GM15510 (cell line): ENCODE measurements around the gene SVEP1.

Experiments
- POLR2A ChIP-seq: IDR thresholded peaks from 3 replicates; pipeline ENCODE4 v1.6.1; 2011; ENCODE audit warnings: borderline replicate concordance; ENCODE audit not compliant: insufficient read length; ENCODE audit errors: extremely low read depth

Gene SVEP1

GRCh38 chr9:110591526-110591925, 12.0 kb upstream of the SVEP1 start:
- TF ChIP-seq POLR2A: no peak

- no peak for TF ChIP-seq POLR2A
Measured at GRCh38 chr9:110590816-110591215, 11.3 kb upstream of the SVEP1 start.

GRCh38 chr9:110588296-110588695, 8.8 kb upstream of the SVEP1 start:
- no peak for TF ChIP-seq POLR2A

GRCh38 chr9:110583237-110583636, 3.7 kb upstream of the SVEP1 start:
- no peak for TF ChIP-seq POLR2A

DNA sequence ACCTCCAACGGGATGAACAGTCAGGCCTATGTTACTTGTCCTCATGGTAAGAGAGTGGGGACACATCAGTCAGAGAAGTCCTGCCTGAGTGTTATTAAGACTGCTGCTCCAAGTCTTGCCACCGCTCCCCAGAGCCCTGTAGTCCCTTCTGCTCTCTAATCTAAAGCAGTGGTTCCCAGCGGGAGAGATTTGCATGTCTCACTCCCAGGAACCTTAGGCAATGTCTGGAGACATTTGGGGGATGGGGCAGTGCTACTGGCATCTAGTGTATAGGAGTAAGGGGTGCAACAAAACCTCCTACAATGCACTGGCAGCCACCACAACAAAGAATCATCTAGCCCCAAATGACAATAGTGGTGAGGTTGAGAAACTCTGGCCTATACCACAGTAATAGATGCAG, 2.6 kb upstream of the SVEP1 start:
- TF ChIP-seq POLR2A: no peak

- TF ChIP-seq POLR2A: no peak
Measured at GRCh38 chr9:110580850-110581249, 1.3 kb upstream of the SVEP1 start.

GRCh38 chr9:110579862-110580219, 300 bp upstream of the SVEP1 start:
- no peak for TF ChIP-seq POLR2A

- no peak for TF ChIP-seq POLR2A
Measured at GRCh38 chr9:110578575-110579033, 937 bp downstream of the SVEP1 start.

GRCh38 chr9:110575945-110576344, 3.6 kb downstream of the SVEP1 start:
- TF ChIP-seq POLR2A: no peak

- TF ChIP-seq POLR2A: no peak
Measured at GRCh38 chr9:110575169-110575568, 4.4 kb downstream of the SVEP1 start.

GRCh38 chr9:110573305-110573704, 6.2 kb downstream of the SVEP1 start:
- TF ChIP-seq POLR2A: no peak

- no peak for TF ChIP-seq POLR2A
Measured at GRCh38 chr9:110571801-110572483, 7.6 kb downstream of the SVEP1 start.

GRCh38 chr9:110566156-110566555, 13.4 kb downstream of the SVEP1 start:
- no peak for TF ChIP-seq POLR2A

- TF ChIP-seq POLR2A: no peak
Measured at GRCh38 chr9:110561826-110562225, 17.7 kb downstream of the SVEP1 start.

GRCh38 chr9:110559869-110560268, 19.7 kb downstream of the SVEP1 start:
- no peak for TF ChIP-seq POLR2A

DNA sequence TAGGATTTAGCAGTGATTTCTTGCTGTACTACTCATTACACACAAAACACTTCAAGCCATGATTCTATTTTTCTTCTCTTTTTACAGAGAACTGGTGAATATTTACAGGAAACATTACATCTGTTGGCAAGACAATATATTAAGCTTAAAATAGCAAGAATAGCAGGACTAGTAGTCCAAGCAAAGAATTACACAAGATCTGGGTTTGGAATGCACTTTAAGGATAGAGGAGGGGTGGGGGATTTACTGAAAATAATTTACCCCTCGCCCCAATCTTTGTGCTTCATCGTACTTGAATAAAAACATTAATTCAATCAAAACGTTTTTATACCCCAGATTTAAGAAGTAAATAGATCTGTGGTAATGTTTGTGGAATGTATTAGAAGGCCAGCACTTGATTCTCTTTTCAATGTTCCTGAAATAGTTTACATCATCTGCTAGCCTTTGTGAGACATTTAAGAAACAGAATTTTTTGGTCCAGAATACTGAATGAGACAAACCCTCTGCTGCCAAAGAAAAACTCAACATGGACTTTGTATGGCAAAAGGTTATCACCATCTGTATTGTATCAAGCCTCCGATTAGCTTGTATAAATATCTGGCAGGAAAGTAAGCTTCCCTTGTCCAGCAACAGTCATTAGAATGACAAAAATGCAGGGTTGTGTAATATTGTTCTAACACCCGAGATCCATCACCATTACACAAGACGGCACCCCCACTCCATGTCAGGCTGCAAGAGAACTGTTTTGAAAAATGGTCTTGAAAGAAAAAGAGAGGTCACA, 23.8 kb downstream of the SVEP1 start:
- TF ChIP-seq POLR2A: no peak
